RKO (cell line): Measurements from ENCODE around the gene PTCH2.
"Not testable (repeated sequence)": the region's sequence is repeated elsewhere in the genome, so short reads cannot be mapped to it uniquely, and the experiment has no call there.

Experiments used
- DNase-seq: peaks from one replicate; pipeline ENCODE4 v3.0.0-alpha.2; 2016; ENCODE audit warnings: low spot score

Gene PTCH2

DNA sequence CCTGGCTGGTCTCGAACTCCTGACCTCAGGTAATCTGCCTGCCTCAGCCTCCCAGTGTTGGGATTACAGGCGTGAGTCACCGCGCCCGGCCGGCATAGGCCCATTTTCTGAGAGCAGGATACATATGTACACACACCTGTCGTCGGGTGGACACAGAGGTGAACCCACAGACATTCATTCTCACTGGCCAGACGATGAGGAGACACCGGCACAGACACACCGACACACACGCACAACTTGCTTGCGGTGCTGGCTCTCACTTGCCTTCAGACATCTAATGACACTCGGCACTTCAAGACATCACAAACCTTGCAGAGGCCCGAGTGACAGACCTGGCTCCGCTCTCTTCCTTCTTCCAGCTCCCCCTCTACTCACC lies 579 bp downstream of the PTCH2 start:
- no peak for DNase-seq

DNA sequence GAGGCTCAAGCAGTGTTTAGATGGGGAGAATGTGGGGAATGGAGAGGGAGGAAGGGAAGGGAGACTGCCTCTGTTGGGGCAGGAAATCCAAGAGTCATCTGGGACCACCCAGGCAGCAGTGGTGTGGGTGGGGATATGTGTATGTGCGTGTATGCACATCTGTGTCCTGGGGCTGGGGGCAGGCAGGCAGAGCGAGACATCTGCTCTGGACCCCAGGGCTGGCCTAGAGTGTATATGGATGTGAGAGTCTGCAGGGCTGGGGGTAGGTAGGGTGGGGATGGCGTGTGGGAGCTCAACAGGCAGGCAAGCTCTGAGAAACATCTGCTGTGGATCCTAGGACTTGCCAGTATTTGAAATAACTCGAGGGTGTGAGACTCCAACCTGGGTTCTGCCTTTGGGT lies 3.5 kb downstream of the PTCH2 start:
- DNase-seq, result no peak

DNA sequence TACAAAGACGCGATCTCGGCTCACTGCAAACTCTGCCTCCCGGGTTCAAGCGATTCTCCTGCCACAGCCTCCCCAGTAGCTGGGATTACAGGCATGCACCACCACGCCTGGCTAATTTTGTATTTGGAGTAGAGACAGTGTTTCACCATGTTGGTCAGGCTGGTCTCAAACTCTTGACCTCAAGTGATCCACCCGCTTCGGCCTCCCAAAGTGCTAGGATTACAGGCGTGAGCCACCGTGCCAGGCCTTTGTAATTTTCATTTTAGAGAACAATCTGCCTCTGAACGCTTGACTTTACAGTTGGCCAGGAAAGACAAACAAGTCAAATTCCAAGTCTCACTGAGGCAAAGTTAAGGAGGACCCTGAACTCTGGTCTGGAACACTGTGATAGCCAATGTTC lies 4.8 kb downstream of the PTCH2 start:
- not testable (repeated sequence) for DNase-seq

DNA sequence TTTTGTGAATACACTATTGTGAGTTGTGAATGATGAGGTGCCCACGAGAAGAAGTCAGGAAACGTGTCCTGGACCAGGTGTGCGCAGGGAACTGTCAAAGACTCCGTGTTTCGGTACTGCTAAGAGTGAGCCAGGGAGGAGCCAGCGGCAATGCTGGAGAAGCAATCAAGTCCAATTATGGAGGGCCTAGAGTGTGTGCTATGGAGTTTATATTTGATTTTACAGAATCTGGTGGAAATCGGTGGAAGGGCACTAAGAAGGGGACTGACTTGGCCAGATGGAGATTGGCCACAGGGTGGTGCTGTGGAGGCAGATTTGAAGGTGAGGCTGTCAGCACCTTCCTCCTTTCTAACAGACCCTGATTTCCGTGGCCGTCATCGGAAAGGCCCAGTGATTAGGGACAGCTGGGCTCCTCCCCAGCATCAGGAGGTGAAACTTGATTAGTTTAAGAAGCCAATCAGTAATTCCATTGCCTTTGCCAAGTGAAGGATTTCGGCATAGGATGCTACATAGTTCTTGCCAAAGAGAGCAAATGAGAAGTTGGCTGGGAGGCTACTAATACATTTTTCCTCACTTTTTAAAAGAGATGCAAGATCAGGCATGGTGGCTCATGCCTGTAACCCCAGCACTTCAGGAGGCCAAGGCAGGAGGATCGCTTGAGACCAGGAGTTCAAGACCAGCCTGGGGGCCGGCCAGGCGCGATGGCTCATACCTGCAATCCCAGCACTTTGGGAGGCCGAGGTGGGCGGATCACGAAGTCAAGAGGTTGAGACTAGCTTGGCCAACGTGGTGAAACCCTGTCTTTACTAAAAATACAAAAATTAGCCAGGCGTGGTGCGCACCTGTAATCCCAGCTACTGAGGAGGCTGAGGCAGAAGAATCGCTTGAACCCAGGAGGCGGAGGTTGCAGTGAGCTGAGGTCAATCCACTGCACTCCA lies 7.0 kb downstream of the PTCH2 start:
- DNase-seq, result peak; percentile 78

DNA sequence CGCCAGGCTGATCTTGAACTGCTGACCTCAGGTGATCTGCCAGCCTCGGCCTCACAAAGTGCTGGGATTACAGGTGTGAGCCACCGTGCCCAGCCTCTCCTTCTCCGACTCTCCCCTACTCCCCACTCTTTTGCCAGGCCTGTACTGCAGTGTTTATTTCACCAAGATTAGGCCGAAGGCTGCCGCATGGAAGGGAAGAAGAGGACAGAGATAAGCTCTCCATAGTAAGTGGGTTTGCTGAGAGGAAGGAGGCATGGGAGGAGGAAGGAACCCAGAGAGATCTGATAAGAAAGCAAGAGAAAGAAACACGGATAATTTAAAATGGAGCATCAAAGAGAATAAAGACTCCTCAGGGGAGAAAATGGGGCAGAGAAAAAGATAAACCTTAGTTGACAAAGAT lies 8.7 kb downstream of the PTCH2 start:
- DNase-seq, result no peak

DNA sequence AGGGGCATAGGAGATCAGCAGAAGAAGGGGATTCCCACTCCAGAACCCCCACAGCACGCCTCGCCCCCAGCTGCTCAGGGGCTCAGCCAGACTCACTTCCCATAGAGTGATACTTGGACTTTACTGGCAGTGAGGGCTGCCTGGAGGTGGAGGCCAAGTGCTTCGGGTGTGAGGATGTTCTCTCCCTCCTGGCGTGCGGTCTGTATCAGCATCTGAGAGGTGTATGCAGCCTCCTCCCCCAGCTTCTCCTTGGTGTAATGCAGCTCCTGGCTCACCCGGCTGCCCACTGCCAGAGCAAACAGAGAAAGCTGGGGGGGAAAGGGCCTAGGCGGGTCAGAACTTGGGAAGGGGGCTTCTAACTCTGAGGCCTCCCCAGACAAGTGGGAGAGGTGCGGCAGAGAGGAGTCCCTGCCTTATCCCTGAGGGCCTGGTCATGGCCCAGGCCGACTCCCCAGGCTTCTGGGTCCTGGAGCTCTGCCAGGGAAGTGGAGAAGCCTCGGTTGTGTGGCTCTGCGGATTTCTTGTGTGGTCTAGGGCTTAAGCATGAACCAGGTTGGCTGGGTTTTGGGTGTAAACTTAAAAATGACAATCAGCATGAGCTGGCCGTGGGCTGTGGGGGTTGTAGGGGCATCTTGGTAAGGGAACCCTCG lies 10.9 kb downstream of the PTCH2 start:
- no peak for DNase-seq

DNA sequence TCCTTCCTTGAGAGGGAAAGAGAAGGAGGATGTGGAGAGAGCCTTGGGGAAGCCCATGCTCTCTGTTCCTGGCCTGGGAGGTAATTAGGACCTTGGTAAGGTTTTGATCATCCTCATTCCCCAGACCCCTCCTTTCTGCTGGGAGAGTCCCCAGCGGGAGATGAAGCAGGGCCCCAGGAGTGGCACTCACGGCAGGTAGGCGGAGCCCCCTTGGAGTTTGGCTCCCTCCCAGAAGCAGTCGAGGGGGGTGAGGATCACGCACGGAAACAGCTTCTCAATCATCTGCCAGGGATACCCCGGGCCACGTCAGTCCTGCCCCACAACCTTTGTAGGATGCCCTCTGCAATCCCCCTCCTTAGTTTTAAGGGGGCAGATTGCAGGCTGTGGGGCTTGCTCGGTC lies 11.5 kb downstream of the PTCH2 start:
- no peak for DNase-seq

- DNase-seq, result no peak
These were observed 12.2 kb downstream of the PTCH2 start for GRCh38 chr1:44830900-44831304.

DNA sequence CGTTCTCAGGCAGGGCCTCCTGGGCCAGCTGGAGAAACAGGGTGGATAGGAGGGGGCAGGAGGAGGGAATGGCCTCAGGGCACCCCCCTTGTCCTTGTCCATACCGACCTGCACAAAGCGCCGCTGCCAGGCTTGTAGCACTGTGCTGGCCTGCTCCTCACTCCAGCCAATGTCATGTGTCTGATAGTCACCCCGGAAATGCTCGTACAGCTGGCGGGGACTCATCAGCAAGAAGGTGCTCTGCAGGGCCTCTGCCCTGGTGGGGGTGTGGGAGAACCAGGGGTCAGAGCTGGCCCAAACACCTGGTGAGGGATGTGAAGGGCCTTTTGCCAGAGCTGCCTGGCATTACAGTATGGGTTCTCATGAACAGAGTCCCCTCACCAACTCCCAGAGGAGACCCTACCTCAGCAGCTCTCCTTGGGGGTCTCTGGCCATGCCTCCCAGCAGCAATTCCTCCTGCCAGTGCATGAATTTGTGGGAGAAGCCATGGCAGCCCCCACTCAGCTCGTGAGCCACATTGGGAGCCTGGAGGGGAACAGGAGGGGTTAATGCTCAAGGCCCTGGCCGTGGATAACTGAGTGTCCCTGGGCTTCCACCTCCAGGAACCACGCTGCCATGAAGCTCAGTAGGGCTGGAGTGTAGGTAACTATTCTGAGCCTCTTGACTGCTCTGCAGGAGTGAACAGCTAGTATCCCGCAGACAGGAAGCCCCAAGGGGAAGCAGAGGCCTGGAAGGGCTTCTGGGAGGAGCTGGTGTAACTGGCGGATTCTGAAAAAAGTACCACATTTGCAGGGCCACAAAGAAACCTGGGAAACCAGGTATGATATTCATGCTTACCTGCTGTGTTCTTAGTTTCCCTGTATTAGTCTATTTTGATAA lies 13.3 kb downstream of the PTCH2 start:
- no peak for DNase-seq

DNA sequence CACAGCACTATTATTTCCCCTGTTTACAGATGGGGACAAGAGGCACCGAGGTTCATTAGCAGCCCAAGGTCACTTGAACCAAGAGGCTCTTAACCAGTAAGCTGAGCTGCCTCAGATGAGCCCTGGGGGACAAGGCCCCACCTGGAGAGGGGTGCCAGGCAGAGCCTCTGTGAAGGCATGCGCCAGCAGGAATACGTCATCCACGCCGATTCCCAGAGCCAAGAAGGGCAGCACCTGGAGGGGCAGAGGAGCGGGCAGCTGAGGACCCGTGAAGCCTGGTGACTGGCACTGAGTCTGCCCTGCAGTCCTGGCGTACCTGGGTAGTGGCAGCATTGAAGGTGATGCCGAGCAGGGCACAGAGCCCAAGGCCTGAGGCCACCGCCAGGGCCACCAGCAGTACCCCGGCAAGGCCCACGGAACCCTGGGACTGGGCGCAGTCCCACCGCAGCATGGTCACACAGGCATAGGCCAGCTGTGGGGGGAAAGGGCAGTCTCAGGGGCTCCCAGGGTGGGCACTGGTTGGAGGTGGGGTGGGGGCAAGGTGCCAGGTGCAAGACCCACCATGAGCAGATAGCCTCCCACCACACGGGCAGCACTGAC lies 14.1 kb downstream of the PTCH2 start:
- DNase-seq, result no peak

DNA sequence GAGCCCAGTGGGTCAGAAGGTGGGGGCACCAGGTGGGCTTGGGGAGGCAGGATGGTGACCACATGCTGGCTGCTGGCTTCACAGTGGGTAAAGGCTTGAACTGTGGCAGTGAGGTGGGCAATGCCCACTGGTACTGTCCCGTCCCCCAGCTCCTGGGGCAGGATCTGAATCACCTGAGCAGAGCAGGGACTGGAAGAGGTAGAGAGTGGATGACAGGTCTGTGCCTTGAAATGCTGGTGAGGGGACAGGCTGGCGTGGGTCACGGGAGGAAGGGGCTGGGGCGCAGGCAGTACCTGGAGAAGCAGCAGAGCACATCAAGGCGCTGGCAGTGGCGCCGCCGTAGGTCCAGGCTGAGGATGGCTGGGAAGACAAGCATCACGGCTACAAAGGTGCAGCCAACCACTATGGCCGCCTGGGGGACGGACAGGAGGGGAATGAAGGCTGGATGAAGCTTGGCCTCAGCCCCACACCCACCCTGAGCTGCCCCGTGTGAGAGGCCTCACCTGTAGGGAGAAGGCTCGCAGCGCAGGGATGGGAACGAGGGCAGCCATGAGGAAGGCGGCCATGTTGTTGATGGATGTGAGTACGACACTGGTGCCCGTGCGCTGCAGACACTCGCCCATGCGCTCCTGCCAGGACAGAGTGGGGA lies 14.9 kb downstream of the PTCH2 start:
- DNase-seq, result no peak

GRCh38 chr1:44827197-44828002 lies 15.7 kb downstream of the PTCH2 start:
- no peak for DNase-seq

GRCh38 chr1:44826375-44827196 lies 16.5 kb downstream of the PTCH2 start:
- no peak for DNase-seq

- not testable (repeated sequence) for DNase-seq
These were observed 18.7 kb downstream of the PTCH2 start for GRCh38 chr1:44824392-44824791.

- DNase-seq, result no peak
These were observed 20.0 kb downstream of the PTCH2 start for GRCh38 chr1:44822981-44823451.

- no peak for DNase-seq
These were observed 20.8 kb downstream of the PTCH2 start for GRCh38 chr1:44822131-44822701.

GRCh38 chr1:44821240-44821715 lies 21.8 kb downstream of the PTCH2 start:
- DNase-seq, result no peak

GRCh38 chr1:44820328-44821239 lies 22.5 kb downstream of the PTCH2 start:
- no peak for DNase-seq
